NT2/D1 (cell line): ENCODE results near the gene ZNF573.

Source experiments
- YY1 ChIP-seq: IDR thresholded peaks from 2 replicates; pipeline ENCODE4 v1.6.1; 2011; ENCODE audit not compliant: insufficient read length, insufficient read depth
- ZNF274 ChIP-seq: IDR thresholded peaks from 2 replicates; pipeline ENCODE4 v1.6.1; 2011; ENCODE audit warnings: mild to moderate bottlenecking, low read depth, low read length

GRCh38 chr19:37695144-37695899 is 84.1 kb downstream of the ZNF573 start:
- TF ChIP-seq YY1 (no peak), ZNF274 (no peak)
